ENCODE measurements around the gene SV2C.

SV2C gene

GRCh38 chr5:76178913-76179312 lies 95.7 kb downstream of the SV2C start:
- no peak for ATAC-seq
- no peak for TF ChIP-seq ZFP3 (CRISPR knock-in tag; IDR thresholded peaks at IDR 0.05)
- no peak for TF ChIP-seq GLIS3 (CRISPR knock-in tag; IDR thresholded peaks at IDR 0.05)

- ATAC-seq: no peak
- no peak for TF ChIP-seq TSHZ2 (CRISPR knock-in tag; IDR thresholded peaks at IDR 0.05)
- TF ChIP-seq CSDC2 (CRISPR knock-in tag; IDR thresholded peaks at IDR 0.05): no peak
- TF ChIP-seq TCF4 (CRISPR knock-in tag; IDR thresholded peaks at IDR 0.05; ENCODE audit: borderline replicate concordance): no peak
- no peak for TF ChIP-seq GLIS3 (CRISPR knock-in tag; IDR thresholded peaks at IDR 0.05)
- no peak for TF ChIP-seq OSR1 (CRISPR knock-in tag; IDR thresholded peaks at IDR 0.05)
- no peak for TF ChIP-seq PPARA (CRISPR knock-in tag; IDR thresholded peaks at IDR 0.05; ENCODE audit: borderline replicate concordance)
- TF ChIP-seq SNAI2 (CRISPR knock-in tag; IDR thresholded peaks at IDR 0.05): no peak
- TF ChIP-seq RARB (CRISPR knock-in tag; IDR thresholded peaks at IDR 0.05): no peak
- TF ChIP-seq PATZ1 (CRISPR knock-in tag; IDR thresholded peaks at IDR 0.05; ENCODE audit: borderline replicate concordance): no peak
- TF ChIP-seq ZFP30 (CRISPR knock-in tag; IDR thresholded peaks at IDR 0.05): no peak
- no peak for TF ChIP-seq ARNTL (CRISPR knock-in tag; IDR thresholded peaks at IDR 0.05; ENCODE audit: borderline replicate concordance, low read depth)
- no peak for TF ChIP-seq BACH2 (CRISPR knock-in tag; IDR thresholded peaks at IDR 0.05; ENCODE audit: borderline replicate concordance)
- TF ChIP-seq ISL1 (CRISPR knock-in tag; IDR thresholded peaks at IDR 0.05): no peak
- no peak for TF ChIP-seq CSRNP3 (CRISPR knock-in tag; IDR thresholded peaks at IDR 0.05)
- TF ChIP-seq CREB5 (CRISPR knock-in tag; IDR thresholded peaks at IDR 0.05; ENCODE audit: low read depth): no peak
- TF ChIP-seq ZNF8 (CRISPR knock-in tag; IDR thresholded peaks at IDR 0.05): no peak
- no peak for TF ChIP-seq ZC3H10 (CRISPR knock-in tag; IDR thresholded peaks at IDR 0.05)
- TF ChIP-seq ZFP3 (CRISPR knock-in tag; IDR thresholded peaks at IDR 0.05): no peak
- no peak for TF ChIP-seq ESRRG (CRISPR knock-in tag; IDR thresholded peaks at IDR 0.05)
Observed at GRCh38 chr5:76180814-76181805, 97.9 kb downstream of the SV2C start.

GRCh38 chr5:76187386-76187785 lies 104.2 kb downstream of the SV2C start:
- ATAC-seq: no peak
- no peak for TF ChIP-seq ZFP3 (CRISPR knock-in tag; IDR thresholded peaks at IDR 0.05)

GRCh38 chr5:76190356-76190755 lies 107.2 kb downstream of the SV2C start:
- ATAC-seq: no peak
- no peak for TF ChIP-seq ZFP3 (CRISPR knock-in tag; IDR thresholded peaks at IDR 0.05)
- TF ChIP-seq RARB (CRISPR knock-in tag; IDR thresholded peaks at IDR 0.05): no peak
- TF ChIP-seq CSRNP3 (CRISPR knock-in tag; IDR thresholded peaks at IDR 0.05): no peak
- no peak for TF ChIP-seq ZNF565 (CRISPR knock-in tag; conservative IDR thresholded peaks at IDR 0.05; ENCODE audit: low read depth)
- no peak for TF ChIP-seq BACH2 (CRISPR knock-in tag; IDR thresholded peaks at IDR 0.05; ENCODE audit: borderline replicate concordance)
- TF ChIP-seq GLIS3 (CRISPR knock-in tag; IDR thresholded peaks at IDR 0.05): no peak
- no peak for TF ChIP-seq ISL1 (CRISPR knock-in tag; IDR thresholded peaks at IDR 0.05)
- no peak for TF ChIP-seq ZFP30 (CRISPR knock-in tag; IDR thresholded peaks at IDR 0.05)
- no peak for TF ChIP-seq SNAI2 (CRISPR knock-in tag; IDR thresholded peaks at IDR 0.05)
- no peak for TF ChIP-seq PATZ1 (CRISPR knock-in tag; IDR thresholded peaks at IDR 0.05; ENCODE audit: borderline replicate concordance)
- no peak for TF ChIP-seq TSHZ2 (CRISPR knock-in tag; IDR thresholded peaks at IDR 0.05)
- TF ChIP-seq ZNF8 (CRISPR knock-in tag; IDR thresholded peaks at IDR 0.05): no peak

All from SK-N-SH treated with all-trans-retinoic acid at 6 μM for 48 hours (cell line).